Endothelial cell of umbilical vein (primary cell): ENCODE results near the gene COX5B. TPM values are rescaled to one million over a fixed set of nuclear protein-coding genes. Genes with fewer than 3 reads are reported as not detected.

Experiments
- BruUV-seq: library from RNA; stranded (reverse); fragments of 400-500 nt; replicated peaks from 2 replicates; lab custom pipeline; 2021; lab: Mats Ljungman, UMichigan
- CTCF ChIA-PET: fragments of 300-600, 350-600 bp; sonication (Branson Sonifier 250); formaldehyde crosslinking; loops from one replicate; lab custom pipeline; 2021; ENCODE audit warnings: antibody characterized with exemption, inconsistent platforms; lab: Charles Lee
- POLR2A ChIA-PET: fragments of 300-600, 350-600 bp; sonication (Branson Sonifier 250); formaldehyde crosslinking; loops from one replicate; lab custom pipeline; 2021; ENCODE audit warnings: antibody characterized with exemption, inconsistent platforms; lab: Charles Lee
- DNase-seq: peaks from one replicate; pipeline ENCODE4 v3.0.0-alpha.2; 2011; ENCODE audit warnings: low read depth, low spot score
- FAIRE-seq: peaks from 2 replicates; lab custom pipeline; 2011; peaks lifted over from hg19 to GRCh38; lab: Jason Lieb, UNC
- H2AFZ ChIP-seq: 2 replicates; pipeline ENCODE4 v1.6.0; 2012; ENCODE audit warnings: low read depth, low read length, control low read depth, inconsistent platforms
- H3K27ac ChIP-seq: 2 replicates; pipeline ENCODE4 v1.5.1; 2011; ENCODE audit warnings: low read depth, mild to moderate bottlenecking, control low read depth, low read length, moderate library complexity; ENCODE audit not compliant: insufficient read depth
- H3K27me3 ChIP-seq, 2 experiments: 2 replicates each; pipeline versions ENCODE4 v1.6.0 to v1.6.1; 2011; ENCODE audit warnings: low read length in 2 of 2, mixed read lengths in 1 of 2; ENCODE audit not compliant: control insufficient read depth in 2 of 2, insufficient read depth in 2 of 2
- H3K36me3 ChIP-seq, 2 experiments: 2 replicates in 1 of 2; 3 replicates in 1 of 2; pipeline ENCODE4 v1.5.1; 2011; ENCODE audit warnings: low read length in 2 of 2, mild to moderate bottlenecking in 1 of 2, moderate library complexity in 1 of 2; ENCODE audit not compliant: control insufficient read depth in 2 of 2, insufficient read depth in 2 of 2; ENCODE audit errors: extremely low read depth in 1 of 2
- H3K4me1 ChIP-seq: 3 replicates; pipeline ENCODE4 v1.5.1; 2011; ENCODE audit warnings: mild to moderate bottlenecking, low read length; ENCODE audit not compliant: control insufficient read depth, insufficient read depth; ENCODE audit errors: extremely low read depth
- H3K4me2 ChIP-seq: 2 replicates; pipeline ENCODE4 v1.6.1; 2011; ENCODE audit warnings: low read length, control low read depth, mixed read lengths; ENCODE audit not compliant: insufficient read depth
- H3K4me3 ChIP-seq, 3 experiments: fragments of 200-600 bp in 1 of 3; sonication (generic), shearing (Covaris generic) in 1 of 3; replicated peaks in 1 of 3; 2 replicates each; pipeline ENCODE4 v1.5.1; 2011 to 2016; ENCODE audit warnings: control low read depth in 3 of 3, low read length in 3 of 3, mild to moderate bottlenecking in 2 of 3, inconsistent platforms in 1 of 3, low read depth in 1 of 3, moderate library complexity in 1 of 3; ENCODE audit not compliant: insufficient read depth in 1 of 3
- H3K79me2 ChIP-seq: 2 replicates; pipeline ENCODE4 v1.6.0; 2012; ENCODE audit warnings: low read length, inconsistent platforms; ENCODE audit not compliant: control insufficient read depth, insufficient read depth
- H3K9ac ChIP-seq: replicated peaks from 2 replicates; pipeline ENCODE3; 2011; ENCODE audit warnings: low read length, control low read depth; ENCODE audit not compliant: insufficient read depth; ENCODE audit errors: extremely low read depth
- H3K9me1 ChIP-seq: replicated peaks from 3 replicates; pipeline ENCODE4 v1.6.0; 2011; ENCODE audit warnings: mild to moderate bottlenecking, low read length; ENCODE audit not compliant: control insufficient read depth, insufficient read depth; ENCODE audit errors: extremely low read depth
- H3K9me3 ChIP-seq: replicated peaks from 2 replicates; pipeline ENCODE4 v1.5.1; 2012; ENCODE audit warnings: low read length, inconsistent platforms; ENCODE audit not compliant: control insufficient read depth, insufficient read depth
- H4K20me1 ChIP-seq: replicated peaks from 2 replicates; pipeline ENCODE3; 2011; ENCODE audit warnings: mild to moderate bottlenecking, low read length; ENCODE audit not compliant: control insufficient read depth, insufficient read depth; ENCODE audit errors: extremely low read depth
- EZH2 ChIP-seq: IDR thresholded peaks from 2 replicates; pipeline ENCODE4 v1.6.1; 2012; ENCODE audit warnings: borderline replicate concordance, low read depth, mild to moderate bottlenecking, moderate library complexity, low read length, inconsistent platforms; ENCODE audit not compliant: severe bottlenecking
- FOS ChIP-seq: IDR thresholded peaks from 2 replicates; pipeline ENCODE4 v1.6.1; 2011; ENCODE audit warnings: mild to moderate bottlenecking, low read length, moderate library complexity, borderline replicate concordance; ENCODE audit not compliant: insufficient read depth
- GATA2 ChIP-seq: IDR thresholded peaks from 2 replicates; pipeline ENCODE4 v1.7.0; 2011; ENCODE audit warnings: low read depth, mild to moderate bottlenecking, moderate library complexity, mixed read lengths, low read length; ENCODE audit not compliant: insufficient read length, insufficient read depth
- JUN ChIP-seq: IDR thresholded peaks from 2 replicates; pipeline ENCODE4 v1.6.1; 2011; ENCODE audit warnings: borderline replicate concordance, low read depth; ENCODE audit not compliant: insufficient read length, insufficient read depth
- MYC ChIP-seq: IDR thresholded peaks from one replicate; pipeline ENCODE4 v1.6.1; 2011; ENCODE audit warnings: mild to moderate bottlenecking, low read depth, low read length
- POLR2A ChIP-seq: IDR thresholded peaks from 2 replicates; pipeline ENCODE4 v1.6.1; 2012; ENCODE audit warnings: low read depth, mild to moderate bottlenecking, control low read depth, low read length
- POLR2AphosphoS5 ChIP-seq: IDR thresholded peaks from 2 replicates; pipeline ENCODE4 v1.6.1; 2012; ENCODE audit warnings: low read depth, mild to moderate bottlenecking, control low read depth, low read length, moderate library complexity; ENCODE audit not compliant: insufficient read depth
- dilution Hi-C: fragments of 300-500 bp; cut with MboI; formaldehyde crosslinking; loops from one replicate; pipeline ENCODE4 v1.15.0; 2019; ENCODE audit warnings: low sequenced_read_pairs; ENCODE audit not compliant: extremely low pct_ligation_motif_present
- intact Hi-C: fragments of 100-400 bp; cut with micrococcal nuclease; formaldehyde crosslinking; loops from one replicate; pipeline ENCODE4 v1.10.0; 2022
- polyA plus RNA-seq, 4 experiments: library from polyadenylated mRNA; depleted of rRNA in 3 of 4; stranded (reverse) in 3 of 4; unstranded in 1 of 4; fragments of >200 nt; gene quantifications; 2 replicates each; pipeline versions ENCODE4 v1.2.1 to v1.2.3, GENCODE V29; 2011 to 2012; ENCODE audit warnings: missing spikeins in 1 of 4
- total RNA-seq: library from RNA; stranded (reverse); gene quantifications from 2 replicates; pipeline ENCODE4 v1.2.3, GENCODE V29; 2021
- TF ChIP-seq, protein P1 (sequence below): IDR thresholded peaks from 2 replicates; pipeline ENCODE4 v1.6.1; 2011; ENCODE audit not compliant: insufficient read depth, insufficient read length
- TF ChIP-seq, protein P2 (sequence below), 2 donors: IDR thresholded peaks; 1 replicate in 1 of 2; 2 replicates in 1 of 2; pipeline ENCODE4 v1.5.1; 2011; ENCODE audit warnings: low read length in 2 of 2, mild to moderate bottlenecking in 2 of 2, moderate library complexity in 2 of 2, control low read depth in 1 of 2, inconsistent platforms in 1 of 2, low read depth in 1 of 2; ENCODE audit not compliant: insufficient read depth in 1 of 2; ENCODE audit errors: extremely low read depth in 1 of 2

Gene COX5B
- total and polyA plus RNA-seq, 2 donors (not counting 3 experiments of a cell fraction or from before 2014, with no cell fraction given), result 167 to 329 TPM

DNA sequence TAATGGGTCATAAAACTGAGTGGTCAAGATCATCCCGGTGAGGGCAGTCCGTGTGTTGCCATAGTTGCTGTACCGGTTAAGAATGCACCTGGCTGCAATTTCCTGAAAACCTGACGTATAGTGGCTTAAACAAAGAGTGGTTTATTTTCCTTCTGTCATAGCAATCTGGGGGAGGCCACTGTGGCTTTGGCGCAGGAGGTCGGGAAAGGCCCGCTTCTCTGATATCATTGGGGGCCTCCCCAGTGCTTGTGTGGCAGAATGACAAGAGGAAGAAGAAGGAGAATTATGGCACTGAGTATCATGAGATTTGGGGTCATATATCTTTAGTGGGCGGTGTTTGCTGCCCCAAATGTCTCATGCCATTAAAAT lies 28.0 kb downstream of the COX5B start:
- no peaks in the 10 kb centered on the region for H3K27me3 ChIP-seq
- H3K9me1 ChIP-seq, result no peaks in the 10 kb centered on the region
- intact Hi-C loops, result no loop called here
- H3K4me2 ChIP-seq, result no peak overlapping the region
- peaks cover 17% of the 10 kb centered on the region for H3K4me1 ChIP-seq
- ChIA-PET CTCF (interaction anchor here (1.5 kb wide), 1 partner anchor 10 kb away, joined by 8 read pairs; the partner anchor contains the start of gene ACTR1B), POLR2A (no interaction called here)
- no peak overlapping the region for H2AFZ ChIP-seq
- no peaks in the 10 kb centered on the region for H4K20me1 ChIP-seq
- TF ChIP-seq, protein P1, sequence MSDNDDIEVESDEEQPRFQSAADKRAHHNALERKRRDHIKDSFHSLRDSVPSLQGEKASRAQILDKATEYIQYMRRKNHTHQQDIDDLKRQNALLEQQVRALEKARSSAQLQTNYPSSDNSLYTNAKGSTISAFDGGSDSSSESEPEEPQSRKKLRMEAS, result no peak
- TF ChIP-seq GATA2 (no peak), FOS (no peak), MYC (no peak), POLR2AphosphoS5 (no peak), JUN (no peak), EZH2 (no peak), POLR2A (no peak)
- TF ChIP-seq, protein P2, sequence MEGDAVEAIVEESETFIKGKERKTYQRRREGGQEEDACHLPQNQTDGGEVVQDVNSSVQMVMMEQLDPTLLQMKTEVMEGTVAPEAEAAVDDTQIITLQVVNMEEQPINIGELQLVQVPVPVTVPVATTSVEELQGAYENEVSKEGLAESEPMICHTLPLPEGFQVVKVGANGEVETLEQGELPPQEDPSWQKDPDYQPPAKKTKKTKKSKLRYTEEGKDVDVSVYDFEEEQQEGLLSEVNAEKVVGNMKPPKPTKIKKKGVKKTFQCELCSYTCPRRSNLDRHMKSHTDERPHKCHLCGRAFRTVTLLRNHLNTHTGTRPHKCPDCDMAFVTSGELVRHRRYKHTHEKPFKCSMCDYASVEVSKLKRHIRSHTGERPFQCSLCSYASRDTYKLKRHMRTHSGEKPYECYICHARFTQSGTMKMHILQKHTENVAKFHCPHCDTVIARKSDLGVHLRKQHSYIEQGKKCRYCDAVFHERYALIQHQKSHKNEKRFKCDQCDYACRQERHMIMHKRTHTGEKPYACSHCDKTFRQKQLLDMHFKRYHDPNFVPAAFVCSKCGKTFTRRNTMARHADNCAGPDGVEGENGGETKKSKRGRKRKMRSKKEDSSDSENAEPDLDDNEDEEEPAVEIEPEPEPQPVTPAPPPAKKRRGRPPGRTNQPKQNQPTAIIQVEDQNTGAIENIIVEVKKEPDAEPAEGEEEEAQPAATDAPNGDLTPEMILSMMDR (IDR thresholded peaks at IDR 0.05; ENCODE audit: extremely low read depth in 1 of 2, insufficient read depth in 1 of 2, low read depth in 1 of 2, low read length in 2 of 2), result no peak
- no peak overlapping the region for H3K9ac ChIP-seq
- H3K9me3 ChIP-seq, result no peaks in the 10 kb centered on the region
- FAIRE-seq, result no peak
- H3K27ac ChIP-seq, result no peak overlapping the region
- H3K79me2 ChIP-seq, result no peaks in the 10 kb centered on the region
- H3K36me3 ChIP-seq, result no peaks in the 10 kb centered on the region
- BruUV-seq, result no TSS peak
- H3K4me3 ChIP-seq, result no peak overlapping the region
- DNase-seq, result no peak
- dilution Hi-C loops, result no loop called here
